GM19025 (cell line): ENCODE measurements around the gene LPCAT1.

Experiments
- ATAC-seq: cut with Tn5 transposase; IDR thresholded peaks from one replicate; pipeline ENCODE4 v1.9.1; 2021; ENCODE audit warnings: mild to moderate bottlenecking, low read depth, moderate library complexity; ENCODE audit not compliant: unreplicated experiment

Gene LPCAT1

DNA sequence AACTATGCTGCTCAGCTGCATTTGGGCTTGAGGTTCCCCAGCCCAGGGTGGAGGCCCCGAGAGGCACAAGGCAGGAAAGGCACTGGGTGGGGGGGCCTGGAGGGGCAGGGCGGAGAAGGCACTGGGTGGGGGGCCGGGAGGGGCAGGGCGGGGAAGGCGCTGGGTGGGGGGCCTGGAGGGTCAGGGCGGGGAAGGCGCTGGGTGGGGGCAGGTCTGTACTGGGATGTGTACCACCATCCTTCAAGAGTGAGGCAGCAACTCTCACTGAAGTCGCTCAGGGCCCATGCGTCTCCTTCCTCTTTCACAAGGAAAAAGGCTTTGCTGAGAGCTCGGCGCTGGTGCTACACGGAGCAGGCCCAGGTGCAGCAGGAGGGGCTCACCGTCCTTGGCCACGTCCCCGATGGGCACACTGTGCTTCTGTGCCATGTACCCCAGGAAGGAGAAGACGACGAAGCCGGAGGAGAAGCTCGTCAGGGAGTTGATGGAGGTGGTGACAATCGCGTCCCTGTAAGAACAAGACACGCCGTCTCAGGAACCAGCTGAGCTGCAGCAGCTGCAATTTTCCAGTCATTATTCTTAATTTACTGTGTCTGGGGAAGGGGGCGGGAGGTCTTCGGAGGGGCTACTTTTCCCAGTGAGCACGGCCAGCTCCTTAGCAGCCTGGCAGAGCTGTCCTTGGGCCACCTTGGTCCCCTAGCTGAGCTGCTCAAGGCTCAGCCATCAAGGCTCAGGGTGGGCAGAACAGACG, 109.3 kb downstream of the LPCAT1 start:
- no peak for ATAC-seq

DNA sequence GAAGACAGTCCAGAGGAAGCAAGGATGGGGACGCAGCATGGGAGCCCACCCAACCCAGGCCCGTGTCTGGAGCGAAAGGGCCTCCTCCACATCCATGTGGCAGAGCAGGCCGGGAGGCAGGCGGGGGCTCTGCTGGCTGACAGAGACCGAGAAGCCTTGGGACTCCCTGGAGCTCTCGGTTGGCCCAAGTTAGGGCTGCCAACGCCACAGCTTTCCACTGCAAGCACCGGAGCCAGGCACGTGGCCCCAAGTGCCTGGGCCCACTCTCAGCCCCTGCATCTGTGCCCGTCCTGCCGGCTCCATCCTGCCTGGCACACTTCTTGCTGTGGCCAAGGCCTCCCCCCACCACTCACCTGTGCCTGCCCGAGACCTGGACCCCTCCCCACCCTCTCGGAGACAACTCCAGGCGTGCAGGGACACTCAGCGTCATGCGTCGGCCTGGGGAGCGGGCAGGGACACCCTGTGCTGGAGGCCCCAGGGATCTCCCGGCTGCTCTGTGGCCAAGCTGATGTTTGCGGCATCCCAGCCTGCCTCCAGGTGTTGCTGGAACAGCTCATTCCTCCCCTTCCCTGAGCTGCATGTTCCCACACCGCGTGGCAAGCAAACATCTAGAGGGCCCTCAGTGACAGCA, 110.0 kb downstream of the LPCAT1 start:
- ATAC-seq, result no peak

DNA sequence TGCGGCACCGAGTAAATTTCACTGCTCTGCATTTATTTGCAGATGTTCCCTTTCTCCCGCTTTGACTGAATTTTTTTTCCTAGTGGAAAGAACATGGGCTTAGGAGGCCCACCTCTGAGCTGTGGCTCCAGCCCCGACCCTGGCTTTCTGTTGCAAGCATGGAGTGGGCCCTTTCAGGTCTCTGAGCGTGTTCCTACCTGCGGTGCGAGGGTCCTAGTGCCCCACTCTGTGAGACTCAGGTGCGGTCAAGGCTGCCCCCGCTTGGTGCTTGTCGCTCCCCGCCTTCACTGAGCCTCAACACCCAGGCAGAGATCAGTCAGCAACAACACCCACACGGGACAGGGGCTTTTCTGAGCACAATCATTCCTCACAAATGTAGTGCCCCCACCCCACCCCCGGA, 110.5 kb downstream of the LPCAT1 start:
- no peak for ATAC-seq

DNA sequence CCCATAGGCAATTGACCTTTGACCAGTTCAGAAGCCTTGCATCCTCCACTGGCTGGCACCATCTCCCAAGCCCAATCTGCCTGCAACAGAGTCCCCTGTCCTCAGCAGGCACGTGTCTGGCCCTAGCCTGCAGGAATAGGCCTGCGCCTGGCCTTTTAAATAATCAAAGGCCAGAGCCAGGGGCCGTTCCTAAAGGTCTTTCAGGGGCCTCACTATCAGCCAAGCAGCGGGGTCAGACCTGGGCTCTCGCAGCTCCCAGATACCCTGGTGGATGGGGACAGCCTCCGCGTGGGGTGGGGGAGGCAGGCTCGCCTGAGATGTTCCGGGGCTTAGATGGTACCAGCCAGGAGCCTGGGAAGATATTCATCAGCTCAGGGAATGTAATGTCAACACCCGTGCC, 111.1 kb downstream of the LPCAT1 start:
- no peak for ATAC-seq

DNA sequence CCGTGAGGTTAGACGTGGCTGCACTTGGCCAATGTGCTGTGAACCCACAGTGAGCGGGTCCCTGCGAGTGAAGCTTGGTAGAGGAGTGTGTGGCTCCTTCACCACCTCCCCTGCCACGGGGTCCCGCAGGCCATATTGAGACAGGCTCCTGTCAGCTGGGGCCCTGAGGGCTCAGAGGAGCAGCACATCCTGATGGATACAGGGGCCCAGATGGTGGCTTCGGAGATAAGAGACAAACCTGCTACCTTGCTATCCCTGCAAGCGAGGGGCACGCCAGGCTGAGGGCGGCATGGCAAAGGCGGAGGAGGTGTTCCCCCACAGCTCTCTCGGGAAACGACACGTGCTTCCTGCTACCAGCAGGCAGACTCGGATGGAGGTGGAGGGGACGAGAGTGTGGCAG, 111.6 kb downstream of the LPCAT1 start:
- ATAC-seq, result no peak
